GM19099 (cell line): ENCODE results near the gene SMARCD3.

Experiments
- POLR2A ChIP-seq: IDR thresholded peaks from 3 replicates; pipeline ENCODE4 v1.6.1; 2011; ENCODE audit warnings: low read depth; ENCODE audit not compliant: insufficient read length; ENCODE audit errors: extremely low read depth

SMARCD3 gene

DNA sequence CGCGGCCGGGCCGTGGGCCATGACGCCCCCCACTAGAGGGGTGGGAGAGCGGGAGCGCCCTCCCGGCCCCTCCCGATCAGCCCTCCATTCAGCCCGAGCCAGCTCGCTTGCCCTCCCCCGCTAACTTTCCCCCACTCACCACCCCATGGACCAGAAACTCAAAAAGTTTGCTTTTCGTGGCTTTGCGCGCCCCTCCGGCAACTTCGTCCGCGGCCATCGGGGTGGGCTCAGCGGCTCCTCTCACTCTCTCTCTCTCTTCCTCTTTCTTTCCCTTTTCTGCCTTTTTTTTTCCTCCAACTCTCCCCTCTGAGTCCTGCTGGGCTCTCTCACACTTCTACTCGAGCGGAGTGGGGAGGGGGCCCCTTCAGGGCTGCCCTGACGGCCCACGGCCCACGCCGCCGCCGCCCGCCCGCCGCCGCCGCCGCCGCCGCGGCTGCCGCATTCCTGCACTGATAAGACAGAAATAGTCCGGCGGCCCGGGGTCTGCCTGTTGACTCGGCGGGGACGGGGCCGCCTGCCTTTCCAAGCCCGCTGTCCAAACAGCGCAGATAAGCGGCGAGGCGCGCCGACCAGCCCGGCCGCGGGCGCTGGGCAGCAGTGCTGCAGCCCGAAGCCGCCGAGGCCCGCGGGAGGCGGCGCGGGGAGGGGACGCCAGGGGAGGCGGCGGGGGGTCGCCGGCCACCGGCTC is at the start of gene SMARCD3:
Gene SMARCD3 (minus strand): TSS at position 349 of the 688 bp plus-strand sequence. CDS start 132 bp downstream, at position 217.
- no peak for TF ChIP-seq POLR2A

DNA sequence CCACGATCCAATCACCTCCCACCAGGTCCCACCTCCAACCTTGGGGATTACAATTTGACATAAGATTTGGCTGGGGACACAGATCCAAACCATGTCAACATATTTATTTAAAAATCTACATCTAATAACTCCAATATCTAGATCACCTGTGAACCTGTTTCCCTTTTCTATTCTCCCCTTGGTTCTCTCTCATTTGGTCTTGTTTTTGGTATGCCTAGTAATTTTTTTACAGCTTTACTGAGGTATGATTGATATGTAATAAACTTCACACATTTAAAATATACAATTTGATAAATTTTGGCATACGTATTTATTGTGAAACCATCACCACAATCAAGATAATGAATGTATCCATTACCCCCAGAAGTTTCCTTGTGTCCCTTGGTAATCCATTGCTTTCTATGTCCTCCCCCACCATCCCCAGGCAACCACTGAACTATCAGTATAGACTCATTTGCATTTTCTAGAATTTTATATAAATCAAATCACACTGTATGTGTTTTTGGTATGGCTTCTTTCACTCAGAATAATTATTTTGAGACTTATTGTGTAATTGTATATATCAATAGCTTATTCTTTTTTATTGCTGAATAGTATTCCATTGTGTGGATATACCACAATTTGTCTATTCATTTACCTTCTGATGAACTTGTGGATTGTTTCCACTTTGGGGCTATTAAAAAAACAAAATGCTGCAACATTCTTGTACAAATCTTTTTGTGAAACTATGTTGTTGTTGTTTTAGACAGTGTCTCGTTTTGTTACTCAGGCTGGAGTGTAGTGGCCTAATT is 47.9 kb upstream of the SMARCD3 start:
- no peak for TF ChIP-seq POLR2A

DNA sequence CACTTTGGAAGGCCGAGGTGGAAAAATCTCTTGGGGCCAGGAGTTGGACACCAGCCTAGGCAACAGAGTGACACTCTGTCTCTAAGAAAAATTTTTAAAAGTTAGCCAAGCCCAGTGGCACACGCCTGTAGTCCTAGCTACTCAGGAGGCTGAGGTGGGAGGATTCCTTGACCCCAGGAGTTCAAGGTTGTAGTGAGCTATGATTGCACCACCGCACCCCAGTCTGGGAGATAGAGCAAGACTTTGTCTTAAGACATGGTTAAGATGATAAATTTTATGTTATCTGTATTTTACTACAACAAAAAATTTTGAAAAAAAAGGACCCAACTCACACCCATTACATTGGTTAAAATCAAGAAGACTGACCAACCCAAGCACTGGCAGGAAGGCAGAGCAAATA is 44.4 kb upstream of the SMARCD3 start:
- TF ChIP-seq POLR2A: no peak

DNA sequence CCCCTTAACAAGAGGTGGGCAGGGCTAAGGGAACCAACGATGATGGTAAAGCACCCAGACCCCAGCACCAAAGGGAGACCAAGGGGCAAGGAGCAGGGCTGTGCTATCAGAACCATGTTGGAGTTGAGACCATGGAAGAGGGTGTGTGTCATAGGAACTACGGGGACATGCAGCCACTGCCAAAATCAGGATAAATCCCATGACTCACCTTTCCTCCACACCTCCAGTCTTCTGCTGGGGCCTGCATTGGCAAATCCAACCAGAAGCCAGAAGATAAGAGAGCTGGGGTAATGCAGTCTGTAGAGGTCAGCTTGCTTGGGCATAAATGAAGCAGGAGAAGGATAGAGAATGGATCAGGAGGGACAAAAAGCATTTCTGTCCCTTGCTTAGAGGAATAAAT is 42.7 kb upstream of the SMARCD3 start:
- no peak for TF ChIP-seq POLR2A

DNA sequence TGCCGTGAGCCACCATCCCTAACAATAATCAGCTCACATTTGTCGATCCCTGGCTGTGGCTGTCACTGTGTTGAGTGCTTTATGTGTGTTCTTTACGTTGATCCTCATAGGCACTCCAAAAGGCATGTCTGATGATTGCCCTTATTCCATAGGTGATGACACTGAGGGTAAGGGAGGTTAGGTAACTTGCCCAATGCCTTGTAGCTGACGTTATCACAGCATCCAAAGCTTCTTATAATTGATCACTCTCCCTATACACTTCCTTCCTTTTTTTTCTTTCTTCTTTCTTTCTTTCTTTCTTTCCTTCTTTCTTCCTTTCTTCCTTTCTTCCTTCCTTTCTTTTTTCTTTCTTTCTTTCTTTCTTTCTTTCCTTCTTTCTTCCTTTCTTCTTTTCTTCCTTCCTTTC is 41.9 kb upstream of the SMARCD3 start:
- TF ChIP-seq POLR2A: no peak

DNA sequence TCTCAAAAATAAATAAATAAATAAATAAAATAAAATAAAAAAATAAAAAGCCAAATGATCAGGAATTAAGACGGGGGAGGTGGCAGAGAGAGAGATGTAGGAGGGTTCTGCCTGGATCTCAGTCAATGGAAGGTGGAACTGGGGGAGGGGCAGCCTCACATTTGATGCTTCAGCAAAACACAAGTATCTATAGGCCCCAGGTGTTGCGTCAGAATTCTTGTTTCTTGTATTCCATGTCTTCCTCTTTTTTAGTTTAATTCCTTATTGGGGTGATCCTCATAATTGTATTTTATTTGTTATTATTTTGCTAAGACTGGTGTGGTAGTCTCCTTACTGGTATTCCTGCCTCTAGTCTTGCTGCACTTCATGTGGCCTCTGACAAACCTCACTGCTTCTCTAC is 41.4 kb upstream of the SMARCD3 start:
- TF ChIP-seq POLR2A: no peak

DNA sequence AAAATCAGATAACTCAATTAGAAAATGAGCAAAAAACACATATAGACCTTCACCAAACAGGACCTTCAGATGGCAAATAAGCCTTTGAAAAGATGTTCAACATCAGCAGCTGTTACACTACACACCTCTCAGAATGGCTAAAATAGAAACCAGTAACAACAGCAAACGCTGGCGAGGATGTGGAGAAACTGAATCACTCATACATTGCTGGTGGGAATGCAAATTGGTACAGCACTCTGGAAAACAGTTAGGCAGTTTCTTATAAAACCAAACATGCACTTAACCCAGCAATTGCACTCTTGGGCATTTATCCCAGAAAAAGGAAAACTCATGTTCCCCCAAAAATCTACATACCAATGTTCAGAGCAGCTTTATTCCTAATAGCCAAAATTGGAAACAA is 37.7 kb upstream of the SMARCD3 start:
- TF ChIP-seq POLR2A: no peak

DNA sequence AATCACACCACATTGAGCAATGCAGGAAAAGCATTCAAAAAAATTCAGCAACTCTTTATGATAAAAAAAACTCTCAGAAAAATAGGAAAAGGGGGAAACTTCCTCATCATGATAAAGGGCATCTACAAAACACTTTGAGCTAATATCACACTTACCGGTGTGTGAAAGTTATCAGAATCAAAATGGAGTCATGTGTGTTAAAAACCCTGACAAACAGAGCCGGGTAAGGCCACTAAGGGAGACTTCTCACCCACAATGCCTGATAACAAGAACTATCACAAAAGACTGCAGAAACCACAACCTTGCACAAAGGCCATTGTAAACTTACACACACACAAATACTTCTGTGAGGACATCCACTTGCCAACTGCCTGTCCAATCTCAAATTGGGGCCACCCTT is 34.8 kb upstream of the SMARCD3 start:
- no peak for TF ChIP-seq POLR2A

DNA sequence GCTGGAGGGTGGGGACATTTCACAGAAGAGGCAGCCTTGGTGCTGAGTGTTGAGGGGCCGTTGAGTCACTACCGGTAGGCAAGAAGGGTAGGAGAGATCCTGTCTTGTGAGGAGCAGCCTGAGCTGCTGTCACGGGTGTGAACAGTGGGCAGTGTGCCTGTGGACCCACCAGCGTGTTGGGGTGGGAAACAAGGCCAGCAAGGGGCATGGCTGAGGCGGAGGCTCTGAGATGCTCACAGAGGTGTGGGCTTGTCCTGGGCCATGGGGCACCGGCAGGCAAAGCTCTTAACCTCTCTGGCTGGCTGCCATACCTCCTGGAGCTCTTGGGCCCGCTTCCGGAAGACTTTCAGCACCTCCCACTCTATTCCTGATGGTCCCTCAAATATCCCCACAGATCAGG is 33.6 kb upstream of the SMARCD3 start:
- TF ChIP-seq POLR2A: no peak

DNA sequence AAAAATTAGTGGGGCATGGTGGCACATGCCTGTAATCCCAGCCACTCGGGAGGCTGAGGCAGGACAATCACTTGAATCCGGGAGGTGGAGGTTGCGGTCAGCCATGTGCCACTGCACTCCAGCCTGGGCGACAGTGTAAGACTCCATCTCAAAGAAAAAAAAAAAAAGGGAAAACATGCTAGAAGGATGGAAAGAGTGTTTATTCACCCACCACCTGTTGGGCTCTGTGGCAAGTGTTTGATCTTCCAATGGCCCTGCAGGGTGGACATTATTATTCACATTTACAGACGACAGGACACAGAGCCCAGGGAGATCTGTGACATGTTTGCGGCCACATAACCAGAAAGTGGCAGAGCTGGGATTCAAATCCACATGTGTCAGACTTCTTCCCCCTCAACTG is 33.2 kb upstream of the SMARCD3 start:
- TF ChIP-seq POLR2A: no peak

DNA sequence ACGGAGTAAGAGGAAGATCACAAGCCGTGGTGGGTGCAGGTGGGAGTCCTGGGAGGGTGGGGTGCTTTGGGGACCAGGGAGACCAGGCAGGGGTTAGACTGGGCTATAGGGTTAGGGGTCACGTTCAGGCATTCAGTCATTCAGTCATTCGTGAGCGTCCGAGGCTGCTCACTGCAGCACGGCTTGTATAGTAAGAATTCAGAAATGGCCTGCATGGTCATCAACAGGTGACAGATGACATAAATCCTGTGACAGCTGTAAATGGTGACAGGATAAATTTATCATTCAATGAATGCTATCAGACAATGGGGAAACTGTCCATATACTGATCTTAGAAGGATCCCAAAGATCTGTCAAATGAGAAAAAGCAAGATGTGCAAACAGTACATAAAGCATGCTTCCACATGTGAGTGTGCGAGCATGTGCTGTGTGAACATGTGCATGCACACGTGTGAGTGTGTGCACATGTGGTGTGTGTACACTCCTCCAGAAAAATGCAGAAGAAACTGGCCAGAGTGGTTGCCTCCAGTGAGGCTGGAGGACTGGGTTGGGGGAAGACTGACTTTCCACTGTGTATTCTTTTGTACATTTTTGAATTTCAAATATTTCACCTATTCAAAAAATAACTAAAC is 32.0 kb upstream of the SMARCD3 start:
- no peak for TF ChIP-seq POLR2A

DNA sequence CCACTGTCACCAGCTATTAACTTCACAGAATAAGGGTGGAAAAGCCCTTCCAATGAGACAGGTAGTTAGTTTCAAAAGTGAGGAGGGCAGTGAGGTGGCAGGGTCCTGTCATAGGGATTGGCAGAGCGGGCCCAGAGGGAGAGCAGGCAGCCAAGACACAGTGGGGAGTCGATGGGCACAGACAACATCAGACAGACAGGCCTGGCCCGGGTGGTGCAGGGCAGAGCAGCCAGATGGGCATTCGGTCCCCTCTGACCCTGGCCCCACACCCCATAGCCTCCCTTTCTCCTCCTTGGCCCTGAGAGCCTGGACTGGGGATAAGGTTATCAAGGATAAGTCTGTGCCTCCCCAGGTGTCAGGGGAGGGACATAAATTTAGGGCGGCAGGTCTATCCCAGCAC is 31.4 kb upstream of the SMARCD3 start:
- no peak for TF ChIP-seq POLR2A

DNA sequence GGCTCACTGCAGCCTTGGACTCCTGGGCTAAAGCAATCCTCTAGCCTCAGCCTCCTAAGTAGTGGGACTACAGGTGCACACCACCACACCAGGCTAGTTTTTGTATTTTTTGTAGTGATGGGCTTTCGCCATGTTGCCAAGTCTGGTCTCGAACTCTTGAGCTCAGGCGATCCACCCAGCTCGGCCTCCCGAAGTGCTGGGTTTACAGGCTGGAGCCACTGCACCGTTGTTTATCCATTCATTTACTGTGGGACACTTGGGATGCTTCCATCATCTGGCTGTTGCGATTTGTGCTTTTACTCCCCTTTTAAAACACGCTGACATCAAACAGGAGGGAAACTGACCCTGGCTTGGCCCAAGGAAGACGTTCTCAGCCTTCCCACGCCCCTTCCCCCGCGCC is 30.5 kb upstream of the SMARCD3 start:
- no peak for TF ChIP-seq POLR2A

DNA sequence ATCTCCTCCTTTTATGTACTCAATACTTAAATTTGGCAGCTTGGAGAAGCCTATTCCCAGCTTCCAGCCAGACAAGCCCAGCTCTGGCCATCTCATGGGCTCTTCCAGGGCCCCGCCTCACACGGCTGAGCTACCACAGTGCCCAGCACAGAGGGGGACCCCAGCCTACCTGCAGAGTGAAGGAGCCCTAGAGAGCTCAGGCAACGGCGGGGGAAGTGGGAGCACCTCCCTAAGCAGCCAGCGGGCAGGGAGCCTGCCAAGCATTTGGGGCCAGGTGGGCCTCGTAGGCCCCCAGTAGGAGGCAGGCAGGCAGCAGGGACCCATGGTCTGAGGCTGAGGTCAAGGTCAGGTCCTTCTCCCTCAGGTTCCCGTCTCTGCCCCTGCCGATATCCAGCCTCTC is 29.1 kb upstream of the SMARCD3 start:
- no peak for TF ChIP-seq POLR2A

DNA sequence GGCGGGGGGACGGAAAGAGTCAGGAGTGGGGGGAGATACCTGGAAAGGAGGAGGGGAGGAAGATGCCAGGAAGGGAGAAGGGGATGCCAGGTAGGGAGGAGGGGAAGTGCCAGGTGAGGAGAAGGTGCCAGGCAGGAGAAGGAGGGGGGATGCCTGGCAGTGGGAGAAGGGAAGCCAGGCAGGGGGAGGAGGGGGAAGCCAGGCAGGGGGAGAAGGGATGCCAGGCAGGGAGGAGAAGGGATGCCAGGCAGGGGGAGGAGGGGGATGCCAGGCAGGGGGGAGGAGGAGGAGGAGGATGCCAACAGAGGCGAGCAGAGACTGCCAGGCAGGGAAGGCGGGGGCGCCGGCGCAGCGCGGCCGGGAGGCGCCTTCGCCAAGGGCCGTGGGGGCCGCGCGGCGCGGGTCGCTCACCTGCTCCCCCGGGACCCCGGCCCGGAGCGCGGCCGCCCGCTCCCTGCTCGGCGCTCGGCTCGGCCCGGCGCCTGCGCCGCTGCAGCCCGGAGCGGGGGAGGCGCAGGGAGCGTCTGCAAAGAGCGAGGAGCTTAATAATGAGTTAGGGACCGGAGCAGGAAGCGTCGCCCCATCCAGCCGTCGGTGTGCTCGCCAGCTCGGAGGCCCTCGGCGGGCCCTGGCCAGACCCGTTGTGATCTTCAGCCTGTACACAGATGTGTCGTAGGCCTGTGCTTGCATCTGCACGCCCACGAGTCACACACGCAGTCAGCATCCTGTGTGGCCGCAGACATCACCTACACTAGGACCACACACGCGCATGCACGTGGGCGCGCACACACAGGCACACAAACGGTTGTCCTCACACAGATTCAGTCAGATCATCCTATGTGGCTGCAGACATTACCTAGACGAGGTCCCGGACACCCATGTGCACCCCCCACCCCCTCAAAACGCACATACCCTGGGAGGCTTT is 28.4 kb upstream of the SMARCD3 start:
- TF ChIP-seq POLR2A: no peak

DNA sequence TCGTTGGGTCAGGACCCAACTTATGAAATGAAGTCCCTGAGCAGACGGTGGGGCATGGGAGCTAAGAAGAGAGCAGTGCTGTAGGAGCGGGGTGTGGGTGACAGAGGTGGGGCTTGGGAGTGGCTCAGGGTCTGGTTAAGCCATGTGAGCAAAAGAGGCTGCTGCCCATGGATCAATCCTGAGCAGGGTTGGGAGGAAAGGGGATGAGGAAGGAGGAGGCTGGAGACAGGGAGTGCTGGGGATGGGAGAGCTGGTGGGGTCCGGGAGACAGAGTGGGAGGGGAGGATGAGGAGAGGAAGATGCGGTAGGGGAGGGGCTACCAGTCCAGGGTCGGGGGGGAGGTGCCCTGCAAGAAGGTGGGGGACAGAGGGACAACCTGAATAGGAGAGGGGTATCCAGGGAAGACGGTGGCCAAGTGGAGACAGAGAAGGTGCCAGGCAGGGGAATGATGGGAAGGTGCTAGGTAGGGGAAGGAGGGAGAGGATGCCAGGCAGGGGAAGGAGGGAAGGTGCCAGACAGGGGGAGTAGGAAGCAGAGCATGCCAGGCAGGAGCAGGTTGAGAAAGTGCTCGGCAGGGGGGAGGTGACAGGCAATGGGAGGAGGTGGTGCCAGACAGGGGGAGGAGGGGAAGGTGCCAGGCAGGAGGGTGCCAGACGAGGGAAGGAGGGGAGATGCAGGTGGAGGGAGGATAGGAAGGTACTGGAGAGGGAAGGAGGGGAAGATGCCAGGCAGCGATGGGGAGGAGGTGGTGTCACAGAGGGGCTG is 27.5 kb upstream of the SMARCD3 start:
- TF ChIP-seq POLR2A: no peak
